ENCODE measurements around the gene SF3B5. TPM values are rescaled to one million over a fixed set of nuclear protein-coding genes. Genes with fewer than 3 reads are reported as not detected.

The SF3B5 gene
- total and polyA plus RNA-seq, 2 of the 8 experiments (the other 6 are each of a cell fraction or from before 2014, with no cell fraction given) = 195 to 588 TPM

- H3K14ac ChIP-seq (ENCODE audit: insufficient read length) = no peak overlapping the region
- H2BK12ac ChIP-seq (ENCODE audit: low read depth, low read length) = no peak overlapping the region
- no peak overlapping the region for H2BK120ac ChIP-seq (replicated peaks; ENCODE audit: low read depth, low read length)
- no peaks in the 10 kb centered on the region for H4K20me1 ChIP-seq (replicated peaks in 1 of 2; ENCODE audit: control insufficient read depth in 1 of 2, insufficient read depth in 2 of 2, low read length in 2 of 2)
- no peak overlapping the region for H2AK5ac ChIP-seq (ENCODE audit: low read depth, low read length)
- H3K4me1 ChIP-seq (replicated peaks in 1 of 4; ENCODE audit: control insufficient read depth in 3 of 4, insufficient read depth in 4 of 4, low read length in 3 of 4) = no peaks in the 10 kb centered on the region
- H3K18ac ChIP-seq (ENCODE audit: extremely low read depth, low read length) = no peak overlapping the region
- no peak overlapping the region for H2BK5ac ChIP-seq (ENCODE audit: low read depth, low read length)
- H4K91ac ChIP-seq (replicated peaks; ENCODE audit: insufficient read length, low read length) = no peak overlapping the region
- POLR2A ChIA-PET (ENCODE audit: partially characterized antibody) = interaction anchor here (1.2 kb wide), 1 partner anchor 11 kb away, joined by 5 read pairs; no protein-coding TSS in a partner anchor
- H4K5ac ChIP-seq (ENCODE audit: insufficient read length, low read depth, low read length) = no peak overlapping the region
- H3K27me3 ChIP-seq (replicated peaks in 1 of 4; ENCODE audit: control insufficient read depth in 3 of 4, extremely low read depth in 1 of 4, insufficient read depth in 3 of 4, low read length in 3 of 4) = peaks cover 0 to 1% (median 0%) of the 10 kb centered on the region in 4 experiments; a peak in 1 of 7 replicates
- no peak overlapping the region for H3K23ac ChIP-seq (ENCODE audit: insufficient read length)
- H3K79me1 ChIP-seq (ENCODE audit: low read depth, low read length) = no peaks in the 10 kb centered on the region
- H3K4me3 ChIP-seq (ENCODE audit: extremely low read depth in 1 of 4, insufficient read depth in 2 of 4, low read depth in 3 of 4, low read length in 4 of 4) = no peak overlapping the region
- H3K36me3 ChIP-seq (ENCODE audit: control insufficient read depth in 2 of 4, insufficient read depth in 4 of 4, low read length in 3 of 4) = no peaks in the 10 kb centered on the region
- H2BK15ac ChIP-seq (ENCODE audit: low read length) = no peak overlapping the region
- H3K27ac ChIP-seq (ENCODE audit: low read depth, low read length) = no peak overlapping the region
- CTCF ChIA-PET (ENCODE audit: partially characterized antibody) = no interaction called here
- no peak for FAIRE-seq
- no peak overlapping the region for H3K9ac ChIP-seq (replicated peaks in 1 of 4; ENCODE audit: extremely low read depth in 1 of 4, low read depth in 3 of 4, low read length in 3 of 4)
- no peaks in the 10 kb centered on the region for H3K23me2 ChIP-seq (ENCODE audit: low read depth, low read length)
- H3K56ac ChIP-seq (replicated peaks; ENCODE audit: insufficient read length, low read depth, low read length) = no peak overlapping the region
- H3K4ac ChIP-seq (replicated peaks; ENCODE audit: insufficient read length, low read depth, low read length) = no peak overlapping the region
- no peak overlapping the region for H3K4me2 ChIP-seq (ENCODE audit: insufficient read depth in 1 of 2, low read depth in 2 of 2, low read length in 2 of 2)
- peaks cover 2 to 3% of the 10 kb centered on the region in 2 experiments; a peak in 1 of 4 replicates for H3K9me3 ChIP-seq (ENCODE audit: insufficient read depth in 2 of 2, low read depth in 1 of 2, low read length in 1 of 2)
- no peak overlapping the region for H2BK20ac ChIP-seq (ENCODE audit: low read length)
- no peak overlapping the region for H4K8ac ChIP-seq (ENCODE audit: extremely low read depth, insufficient read depth, low read length)
- H3K79me2 ChIP-seq (ENCODE audit: control insufficient read depth in 1 of 2, insufficient read depth in 2 of 2, low read length in 2 of 2) = no peaks in the 10 kb centered on the region
- DNase-seq (ENCODE audit: low read depth in 1 of 2, low spot score in 2 of 2) = no peak
- H2AFZ ChIP-seq (ENCODE audit: low read length) = no peak overlapping the region
- TF ChIP-seq CEBPB (IDR thresholded peaks at IDR 0.05; ENCODE audit: low read depth, low read length) (no peak), KDM5A (IDR thresholded peaks at IDR 0.05; ENCODE audit: low read length) (no peak), MAFK (IDR thresholded peaks at IDR 0.05; ENCODE audit: low read depth, low read length) (peak; percentile 76; the same call in 1 of the 2 replicates)
Measured at GRCh38 chr6:144052488-144052887, 42.9 kb downstream of the SF3B5 start.
